Activated CD4-positive, alpha-beta T cell treated with anti-CD3 and anti-CD28 coated beads for 1 hour (primary cell): ENCODE measurements around the gene ABCB1.
"Not testable (repeated sequence)": the region's sequence is repeated elsewhere in the genome, so short reads cannot be mapped to it uniquely, and the experiment has no call there.

Experiments
- DNase-seq: peaks from one replicate; pipeline ENCODE4 v3.0.0-alpha.2; 2020

The ABCB1 gene

GRCh38 chr7:87574630-87575029 is 26.1 kb downstream of the ABCB1 start:
- DNase-seq = no peak

- DNase-seq = not testable (repeated sequence)
Observed at GRCh38 chr7:87572513-87572912, 28.2 kb downstream of the ABCB1 start.

GRCh38 chr7:87570178-87570577 is 30.5 kb downstream of the ABCB1 start:
- no peak for DNase-seq

GRCh38 chr7:87567052-87567451 is 33.6 kb downstream of the ABCB1 start:
- no peak for DNase-seq

GRCh38 chr7:87566311-87566900 is 34.3 kb downstream of the ABCB1 start:
- no peak for DNase-seq

- DNase-seq = no peak
Observed at GRCh38 chr7:87565877-87566276, 34.8 kb downstream of the ABCB1 start.

- DNase-seq = no peak
Observed at GRCh38 chr7:87564296-87564963, 36.3 kb downstream of the ABCB1 start.

- DNase-seq = no peak
Observed at GRCh38 chr7:87561702-87562101, 39.0 kb downstream of the ABCB1 start.

GRCh38 chr7:87561102-87561501 is 39.6 kb downstream of the ABCB1 start:
- DNase-seq = no peak

GRCh38 chr7:87552351-87552900 is 48.3 kb downstream of the ABCB1 start:
- no peak for DNase-seq

GRCh38 chr7:87548123-87548919 is 52.4 kb downstream of the ABCB1 start:
- no peak for DNase-seq

- no peak for DNase-seq
Observed at GRCh38 chr7:87545760-87546159, 54.9 kb downstream of the ABCB1 start.

GRCh38 chr7:87543623-87544022 is 57.1 kb downstream of the ABCB1 start:
- no peak for DNase-seq

- DNase-seq = no peak
Observed at GRCh38 chr7:87541648-87542047, 59.0 kb downstream of the ABCB1 start.

- no peak for DNase-seq
Observed at GRCh38 chr7:87538052-87538451, 62.6 kb downstream of the ABCB1 start.

- DNase-seq = no peak
Observed at GRCh38 chr7:87534072-87534471, 66.6 kb downstream of the ABCB1 start.

- DNase-seq = no peak
Observed at GRCh38 chr7:87530126-87530525, 70.6 kb downstream of the ABCB1 start.

- DNase-seq = no peak
Observed at GRCh38 chr7:87528730-87529129, 72.0 kb downstream of the ABCB1 start.

- no peak for DNase-seq
Observed at GRCh38 chr7:87518735-87519134, 81.9 kb downstream of the ABCB1 start.

GRCh38 chr7:87517891-87518290 is 82.8 kb downstream of the ABCB1 start:
- no peak for DNase-seq

- DNase-seq = no peak
Observed at GRCh38 chr7:87517136-87517815, 83.4 kb downstream of the ABCB1 start.

- DNase-seq = no peak
Observed at GRCh38 chr7:87513735-87514335, 86.8 kb downstream of the ABCB1 start.

GRCh38 chr7:87512906-87513305 is 87.8 kb downstream of the ABCB1 start:
- no peak for DNase-seq
